ENCODE measurements around the gene BEAN1. TPM values are rescaled to one million over a fixed set of nuclear protein-coding genes. Genes with fewer than 3 reads are reported as not detected.

BEAN1 gene
- total and polyA plus RNA-seq, 9 of the 15 experiments (the other 6 are each of a cell fraction or from before 2014, with no cell fraction given) = not detected

- DNase-seq (ENCODE audit: extremely low read depth in 1 of 4, low spot score in 3 of 4) (no peak), ATAC-seq (no peak), FAIRE-seq (no peak)
- Histone ChIP-seq H2AFZ (ENCODE audit: low read depth, low read length) (no peak overlapping the region), H3K36me3 (ENCODE audit: control insufficient read depth, insufficient read depth, low read length) (no peaks in the 10 kb centered on the region), H3K79me2 (ENCODE audit: control insufficient read depth, insufficient read depth, low read length) (no peaks in the 10 kb centered on the region), H3K27me3 (ENCODE audit: control insufficient read depth in 2 of 2, insufficient read depth in 2 of 2, low read length in 2 of 2) (peaks cover 2 to 14% of the 10 kb centered on the region in 2 experiments), H3K9ac (ENCODE audit: insufficient read depth in 1 of 2, low read depth in 2 of 2, low read length in 2 of 2) (no peak overlapping the region), H3K9me1 (ENCODE audit: control insufficient read depth, insufficient read depth, low read length) (peaks cover 4% of the 10 kb centered on the region), H3K9me3 (replicated peaks; ENCODE audit: control insufficient read depth, insufficient read depth, low read depth, low read length) (no peaks in the 10 kb centered on the region), H3K4me2 (ENCODE audit: insufficient read depth, low read length) (no peak overlapping the region), H4K20me1 (replicated peaks; ENCODE audit: control insufficient read depth, insufficient read depth, low read length) (no peaks in the 10 kb centered on the region), H3K4me3 (no peak overlapping the region), H3K27ac (ENCODE audit: extremely low read depth, low read depth, low read length) (no peak overlapping the region), H3K4me1 (replicated peaks in 1 of 2; ENCODE audit: control insufficient read depth in 2 of 2, insufficient read depth in 2 of 2, low read length in 2 of 2) (no peaks in the 10 kb centered on the region)
- CTCF ChIA-PET (ENCODE audit: low intra/inter-chr PET ratio) = no interaction called here
- POLR2A ChIA-PET = interaction anchor here (1.1 to 1.2 kb wide), 3 partner anchors 12 to 22 kb away, joined by 4 to 5 read pairs (median 4); no protein-coding TSS in a partner anchor
- intact Hi-C loops (cut with micrococcal nuclease) = no loop called here
- TF ChIP-seq TCFL5 (CRISPR knock-in tag; conservative IDR thresholded peaks at IDR 0.05) (no peak), LEF1 (IDR thresholded peaks at IDR 0.05) (no peak), HDAC2 (IDR thresholded peaks at IDR 0.05) (no peak), SIN3A (IDR thresholded peaks at IDR 0.05; ENCODE audit: borderline replicate concordance in 2 of 2, control insufficient read depth in 1 of 2, low read depth in 2 of 2, low read length in 2 of 2) (no peak), DNMT1 (IDR thresholded peaks at IDR 0.05) (no peak), ZFP30 (CRISPR knock-in tag; IDR thresholded peaks at IDR 0.05; ENCODE audit: borderline replicate concordance) (no peak), ZBTB26 (CRISPR knock-in tag; IDR thresholded peaks at IDR 0.05) (no peak), ETS1 (conservative IDR thresholded peaks at IDR 0.05; ENCODE audit: control insufficient read depth, low read depth, low read length) (no peak), HDAC8 (tag; IDR thresholded peaks at IDR 0.05) (no peak), TSC22D4 (tag; IDR thresholded peaks at IDR 0.05) (no peak), TAF7 (tag; IDR thresholded peaks at IDR 0.05) (no peak), ZMIZ1 (IDR thresholded peaks at IDR 0.05; ENCODE audit: low read depth in 2 of 2, low read length in 2 of 2) (no peak)
- TF ChIP-seq, protein P1, sequence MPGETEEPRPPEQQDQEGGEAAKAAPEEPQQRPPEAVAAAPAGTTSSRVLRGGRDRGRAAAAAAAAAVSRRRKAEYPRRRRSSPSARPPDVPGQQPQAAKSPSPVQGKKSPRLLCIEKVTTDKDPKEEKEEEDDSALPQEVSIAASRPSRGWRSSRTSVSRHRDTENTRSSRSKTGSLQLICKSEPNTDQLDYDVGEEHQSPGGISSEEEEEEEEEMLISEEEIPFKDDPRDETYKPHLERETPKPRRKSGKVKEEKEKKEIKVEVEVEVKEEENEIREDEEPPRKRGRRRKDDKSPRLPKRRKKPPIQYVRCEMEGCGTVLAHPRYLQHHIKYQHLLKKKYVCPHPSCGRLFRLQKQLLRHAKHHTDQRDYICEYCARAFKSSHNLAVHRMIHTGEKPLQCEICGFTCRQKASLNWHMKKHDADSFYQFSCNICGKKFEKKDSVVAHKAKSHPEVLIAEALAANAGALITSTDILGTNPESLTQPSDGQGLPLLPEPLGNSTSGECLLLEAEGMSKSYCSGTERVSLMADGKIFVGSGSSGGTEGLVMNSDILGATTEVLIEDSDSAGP (CRISPR knock-in tag; IDR thresholded peaks at IDR 0.05) = no peak
- TF ChIP-seq, protein P2, sequence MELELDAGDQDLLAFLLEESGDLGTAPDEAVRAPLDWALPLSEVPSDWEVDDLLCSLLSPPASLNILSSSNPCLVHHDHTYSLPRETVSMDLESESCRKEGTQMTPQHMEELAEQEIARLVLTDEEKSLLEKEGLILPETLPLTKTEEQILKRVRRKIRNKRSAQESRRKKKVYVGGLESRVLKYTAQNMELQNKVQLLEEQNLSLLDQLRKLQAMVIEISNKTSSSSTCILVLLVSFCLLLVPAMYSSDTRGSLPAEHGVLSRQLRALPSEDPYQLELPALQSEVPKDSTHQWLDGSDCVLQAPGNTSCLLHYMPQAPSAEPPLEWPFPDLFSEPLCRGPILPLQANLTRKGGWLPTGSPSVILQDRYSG (tag; conservative IDR thresholded peaks at IDR 0.05; ENCODE audit: low read depth) = no peak
- no TSS peak for BruUV-seq (replicated peaks)
- 5% methylated on average over 1 of the region's 1 CpG for WGBS (ENCODE audit: insufficient coverage, low coverage, missing lambda C conversion rate)
- in situ Hi-C loops (cut with MboI) = no loop called here
Observed at GRCh38 chr16:66454751-66455150, 27.7 kb downstream of the BEAN1 start.

All from K562 (cell line).